Large intestine (tissue), 3 donors: ENCODE measurements around the gene NBEAL1. TPM values are rescaled to one million over a fixed set of nuclear protein-coding genes. Genes with fewer than 3 reads are reported as not detected.
"Not testable (repeated sequence)": the region's sequence is repeated elsewhere in the genome, so short reads cannot be mapped to it uniquely, and the experiment has no call there.

Source experiments
- DNase-seq, 2 donors: peaks; one replicate each; pipeline versions ENCODE4 v3.0.0 to v3.0.0-alpha.2; 2013
- H3K27ac ChIP-seq: one replicate; pipeline ENCODE4 v1.5.1; 2013; ENCODE audit warnings: low read length
- H3K27me3 ChIP-seq: 2 replicates; pipeline ENCODE4 v1.6.1; 2013; ENCODE audit warnings: low read length; ENCODE audit not compliant: control insufficient read depth, insufficient read depth
- H3K36me3 ChIP-seq: 2 replicates; pipeline ENCODE4 v1.6.1; 2013; ENCODE audit warnings: low read length; ENCODE audit not compliant: control insufficient read depth, insufficient read depth
- H3K4me1 ChIP-seq: one replicate; pipeline ENCODE4 v1.6.1; 2013; ENCODE audit warnings: low read length; ENCODE audit not compliant: control insufficient read depth, insufficient read depth
- H3K4me3 ChIP-seq: one replicate; pipeline ENCODE4 v1.5.1; 2013; ENCODE audit warnings: low read length
- H3K9me3 ChIP-seq: one replicate; pipeline ENCODE4 v1.6.1; 2013; ENCODE audit warnings: mild to moderate bottlenecking, low read depth, low read length, moderate library complexity; ENCODE audit not compliant: control insufficient read depth
- WGBS: methylation state at CpG from one replicate; pipeline ENCODE4 v1.1.5; 2013; ENCODE audit warnings: low lambda C conversion rate; ENCODE audit not compliant: insufficient coverage; 5-methylcytosine and 5-hydroxymethylcytosine counted together
- polyA plus RNA-seq: library from polyadenylated mRNA; unstranded; fragments of 120-200 nt; gene quantifications from one replicate; pipeline ENCODE4 v1.2.1, GENCODE V29; 2013

NBEAL1 gene
- polyA plus RNA-seq, 1 donor, result 9.8 TPM

DNA sequence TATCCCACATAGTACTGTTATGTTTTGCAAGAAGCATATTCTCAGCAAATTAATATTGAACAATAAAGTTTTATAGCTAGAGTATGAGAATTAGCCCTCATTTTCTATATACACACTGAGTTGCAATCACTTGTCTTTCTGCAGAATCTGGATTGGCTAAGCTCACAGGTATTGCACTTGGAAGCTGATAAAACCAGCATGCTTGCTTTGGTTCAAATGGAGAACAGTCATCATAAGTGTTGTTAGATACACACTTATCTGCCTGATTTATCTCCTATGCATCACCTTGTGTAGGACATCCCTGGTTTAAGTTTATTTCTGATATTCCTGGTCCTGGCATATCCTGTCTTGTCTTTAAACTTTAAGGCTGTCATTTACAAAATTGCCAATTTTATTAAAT is 186.2 kb downstream of the NBEAL1 start:
- no peak for DNase-seq
- Histone ChIP-seq H3K9me3 (no peaks in the 10 kb centered on the region), H3K4me3 (no peak overlapping the region), H3K36me3 (peaks cover 20% of the 10 kb centered on the region), H3K4me1 (no peaks in the 10 kb centered on the region), H3K27me3 (no peaks in the 10 kb centered on the region), H3K27ac (no peak overlapping the region)

DNA sequence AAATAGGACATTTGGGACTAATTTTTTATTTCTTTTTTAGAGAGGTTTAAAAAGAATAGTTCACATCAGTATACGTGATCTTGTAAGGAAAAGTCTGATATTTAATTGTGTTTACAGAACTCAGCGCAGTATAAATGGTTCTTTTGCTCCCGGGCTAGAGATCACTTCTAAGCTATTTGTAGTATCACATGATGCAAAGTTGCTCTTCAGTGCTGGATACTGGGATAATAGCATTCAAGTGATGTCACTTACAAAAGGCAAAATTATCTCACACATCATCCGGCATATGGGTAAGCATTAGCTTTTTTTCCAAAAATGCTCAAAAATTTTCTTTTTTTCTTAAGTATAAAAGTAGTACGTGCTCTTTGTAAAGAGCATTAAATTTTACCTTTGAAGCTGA is 186.8 kb downstream of the NBEAL1 start:
- Histone ChIP-seq H3K36me3 (peaks cover 22% of the 10 kb centered on the region), H3K27ac (no peak overlapping the region), H3K27me3 (no peaks in the 10 kb centered on the region), H3K9me3 (no peaks in the 10 kb centered on the region), H3K4me3 (no peak overlapping the region), H3K4me1 (no peaks in the 10 kb centered on the region)
- no peak for DNase-seq
- 100% methylated on average over 2 of the region's 5 CpGs for WGBS

DNA sequence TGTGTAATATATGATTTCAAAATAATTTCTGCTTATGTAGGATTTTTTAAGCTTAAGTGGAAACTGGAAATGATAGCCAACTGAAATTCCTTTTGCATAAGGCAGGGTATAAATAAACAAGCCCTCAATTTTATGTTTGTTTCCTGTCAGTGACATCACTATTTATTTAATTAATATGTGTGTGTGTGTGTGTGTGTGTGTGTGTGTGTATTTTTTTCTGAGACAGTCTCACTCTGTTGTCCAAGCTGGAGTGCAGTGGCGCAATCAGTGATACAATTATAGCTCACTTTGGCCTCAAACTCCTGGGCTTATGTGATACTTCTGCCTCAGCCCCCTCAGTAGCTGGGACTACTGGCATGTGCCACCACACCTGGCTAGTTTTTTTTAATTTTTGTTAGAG is 194.9 kb downstream of the NBEAL1 start:
- DNase-seq, result no peak
- H3K27me3 ChIP-seq, result no peaks in the 10 kb centered on the region
- H3K9me3 ChIP-seq, result no peaks in the 10 kb centered on the region
- no peak overlapping the region for H3K4me3 ChIP-seq
- H3K36me3 ChIP-seq, result peaks cover 18% of the 10 kb centered on the region
- no peaks in the 10 kb centered on the region for H3K4me1 ChIP-seq
- H3K27ac ChIP-seq, result no peak overlapping the region
- 100% methylated on average over 1 of the region's 1 CpG for WGBS

DNA sequence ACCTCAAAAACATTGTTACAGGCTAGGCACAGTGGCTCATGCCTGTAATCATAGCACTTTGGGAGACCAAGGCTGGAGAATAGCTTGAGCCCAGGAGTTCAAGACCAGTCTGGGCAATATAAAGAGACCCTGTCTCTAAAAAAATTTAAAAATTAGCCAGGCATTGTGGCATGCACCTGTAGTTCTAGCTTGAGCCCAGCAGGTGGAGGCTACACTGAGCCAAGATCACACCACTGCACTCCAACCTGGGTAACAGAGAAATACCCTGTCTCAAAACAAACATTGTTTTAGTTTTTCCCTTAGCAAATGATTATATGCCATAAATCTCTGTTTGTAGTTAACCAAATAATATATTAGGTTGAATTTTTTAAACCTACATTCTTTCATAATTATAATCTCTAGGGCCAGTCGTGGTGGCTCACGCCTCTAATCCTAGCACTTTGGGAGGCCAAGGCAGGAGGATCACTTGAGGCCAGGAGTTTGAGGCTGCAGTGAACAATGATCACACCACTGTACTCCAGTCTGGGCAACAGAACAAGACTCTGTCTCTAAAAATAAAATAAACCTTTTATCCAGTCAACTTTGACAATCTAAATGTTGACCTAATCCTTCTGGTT is 210.9 kb downstream of the NBEAL1 start:
- peak in 1 of 2 donors; percentile 5 for DNase-seq
- no peaks in the 10 kb centered on the region for H3K9me3 ChIP-seq
- no peaks in the 10 kb centered on the region for H3K27me3 ChIP-seq
- no CpG with 5 or more reads among the region's 2 CpGs for WGBS
- H3K36me3 ChIP-seq, result no peaks in the 10 kb centered on the region
- no peak overlapping the region for H3K4me3 ChIP-seq
- H3K4me1 ChIP-seq, result no peaks in the 10 kb centered on the region
- no peak overlapping the region for H3K27ac ChIP-seq

DNA sequence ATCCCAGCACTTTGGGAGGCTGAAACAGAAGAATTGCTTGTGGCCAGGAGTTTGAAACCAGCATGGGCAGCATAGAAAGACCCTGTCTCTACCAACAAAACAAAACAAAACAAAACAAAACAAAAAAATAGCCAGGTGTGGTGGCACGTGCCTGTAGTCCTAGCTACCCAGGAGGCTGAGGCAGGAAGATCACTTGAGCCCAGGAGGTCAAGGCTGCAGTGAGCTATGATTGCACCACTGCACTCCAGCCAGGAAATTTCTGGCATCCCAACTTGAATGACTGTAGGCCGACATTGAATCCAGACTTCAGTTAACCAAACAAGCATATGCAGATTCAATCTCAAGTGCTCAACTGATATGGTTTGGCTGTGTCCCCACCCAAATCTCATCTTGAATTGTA is 215.0 kb downstream of the NBEAL1 start:
- not testable (repeated sequence) for H3K9me3 ChIP-seq, H3K4me1 ChIP-seq

DNA sequence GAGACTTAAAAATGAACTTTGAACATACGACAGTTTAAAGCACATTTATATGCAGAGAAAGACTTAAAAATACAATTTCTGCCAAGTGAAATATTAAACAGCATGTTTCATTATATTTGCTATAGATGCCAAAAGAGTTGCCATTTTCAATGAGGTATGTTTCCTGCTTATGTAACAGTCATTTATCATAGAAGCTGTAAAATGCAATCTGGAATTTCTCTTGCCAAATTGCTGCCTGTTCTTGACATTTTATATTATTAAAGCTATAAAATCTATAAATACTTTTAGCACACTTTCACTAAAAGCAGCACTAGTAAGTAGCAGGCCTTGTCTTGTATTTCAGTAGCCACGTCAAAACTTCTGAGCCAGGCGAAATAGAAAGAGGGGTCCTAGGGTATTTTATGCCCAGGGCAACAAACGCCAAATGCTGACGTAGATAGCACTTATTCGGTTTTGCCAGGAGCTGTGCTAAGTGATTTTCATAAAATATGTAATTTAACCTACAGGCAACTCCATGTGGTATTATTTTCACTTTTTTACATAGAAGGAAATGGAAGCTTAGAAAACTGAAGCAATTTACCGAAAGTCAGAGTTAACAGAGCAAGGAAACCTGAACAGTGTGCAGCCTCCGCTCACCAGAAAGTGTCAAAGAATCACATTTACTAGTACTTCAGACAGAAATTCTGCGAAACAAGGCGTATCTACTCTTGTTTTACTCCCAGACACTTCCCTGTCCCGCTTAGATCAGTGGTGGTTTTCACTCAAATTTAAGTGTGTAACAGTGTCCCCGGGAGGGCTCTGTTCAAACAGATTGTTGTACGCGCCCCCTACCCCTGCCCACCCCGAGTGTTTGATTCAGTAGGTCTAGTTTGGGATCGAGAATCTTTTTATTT is 222.9 kb downstream of the NBEAL1 start:
- H3K4me3 ChIP-seq, result peak overlapping the region; percentile 91
- H3K9me3 ChIP-seq, result no peaks in the 10 kb centered on the region
- H3K36me3 ChIP-seq, result peaks cover 4% of the 10 kb centered on the region
- H3K27ac ChIP-seq, result peak overlapping the region; percentile 98
- H3K4me1 ChIP-seq, result peaks cover 2% of the 10 kb centered on the region
- no peak for DNase-seq
- WGBS, result 96% methylated on average over 4 of the region's 16 CpGs
- H3K27me3 ChIP-seq, result no peaks in the 10 kb centered on the region

More for the DNA sequence above, 215.0 kb downstream of the NBEAL1 start:
- DNase-seq, H3K36me3 ChIP-seq, H3K27me3 ChIP-seq, H3K4me3 ChIP-seq, H3K27ac ChIP-seq: not testable (repeated sequence)
- no CpG with 5 or more reads among the region's 2 CpGs for WGBS

DNA sequence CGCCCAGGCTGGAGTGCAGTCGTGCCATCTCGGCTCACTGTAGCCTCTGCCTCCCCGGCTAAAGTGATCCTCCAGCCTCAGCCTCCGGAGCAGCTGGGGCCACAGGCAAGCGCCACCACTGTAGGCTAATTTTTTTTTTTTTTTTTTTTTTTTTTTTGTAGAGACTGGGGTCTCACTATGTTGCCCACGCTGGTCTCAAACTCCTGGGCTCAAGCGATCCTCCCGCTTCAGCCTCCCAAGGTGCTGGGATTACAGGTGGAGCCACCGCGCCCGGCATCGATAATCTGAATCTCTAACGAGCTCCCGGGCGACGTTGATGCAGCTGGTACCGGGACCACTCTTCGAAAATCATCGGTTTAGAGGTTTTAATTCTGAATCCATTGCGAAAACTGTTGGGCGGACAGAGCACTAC is 223.6 kb downstream of the NBEAL1 start:
- DNase-seq, result no peak
- Histone ChIP-seq H3K9me3 (no peaks in the 10 kb centered on the region), H3K27ac (peak overlapping the region; percentile 98), H3K4me1 (peaks cover 2% of the 10 kb centered on the region), H3K27me3 (no peaks in the 10 kb centered on the region), H3K4me3 (peak overlapping the region; percentile 91), H3K36me3 (peaks cover 9% of the 10 kb centered on the region)
- WGBS, result no CpG with 5 or more reads among the region's 22 CpGs

DNA sequence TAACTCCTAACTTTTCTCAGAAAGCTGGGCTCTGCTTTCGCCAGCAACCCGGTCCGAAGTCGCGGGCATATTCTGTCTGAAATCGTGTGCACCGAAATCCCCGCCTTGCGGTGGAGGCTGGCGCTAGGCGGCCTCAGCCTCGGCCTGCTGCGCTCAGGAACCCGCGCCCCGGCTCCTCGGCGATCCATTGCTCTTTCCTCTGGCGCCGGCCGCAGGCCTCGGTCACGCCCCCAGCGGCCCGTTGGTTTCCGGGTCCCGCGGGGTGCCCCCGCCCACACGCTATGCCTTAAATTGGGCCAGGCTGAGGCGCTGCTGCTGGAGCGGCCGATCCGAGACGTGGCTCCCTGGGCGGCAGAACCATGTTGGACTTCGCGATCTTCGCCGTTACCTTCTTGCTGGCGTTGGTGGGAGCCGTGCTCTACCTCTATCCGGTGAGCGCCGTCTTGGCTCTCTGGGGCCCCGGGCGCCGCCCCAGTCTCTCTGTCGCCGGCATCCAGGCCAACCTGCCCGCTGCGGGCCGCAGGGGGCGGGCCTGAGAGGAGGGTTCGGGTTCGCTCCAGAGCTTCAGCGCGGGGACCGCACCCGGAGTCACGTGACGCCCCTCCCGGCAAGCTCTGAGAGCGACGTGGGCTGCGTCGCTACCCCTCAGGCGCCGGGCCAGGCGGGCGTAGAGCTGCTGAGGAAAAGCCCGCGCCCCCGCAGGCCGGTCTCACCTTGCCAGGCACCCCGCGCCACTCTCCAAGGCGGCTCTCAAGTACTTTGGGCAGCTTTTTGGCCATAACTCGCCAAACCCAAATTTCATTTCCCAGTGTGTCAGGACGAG is 224.2 kb downstream of the NBEAL1 start, which contains the start of gene CYP20A1:
CYP20A1 (plus strand) TSS at position 315 of the 823 bp plus-strand sequence; CDS start at position 360, 45 bp downstream.
- no peaks in the 10 kb centered on the region for H3K9me3 ChIP-seq
- peak within 1 kb of the TSS; percentile 91 for H3K4me3 ChIP-seq
- WGBS, result no CpG with 5 or more reads among the region's 80 CpGs
- H3K4me1 ChIP-seq, result peaks cover 2% of the 10 kb centered on the region
- H3K36me3 ChIP-seq, result peaks cover 13% of the 10 kb centered on the region
- no peaks in the 10 kb centered on the region for H3K27me3 ChIP-seq
- H3K27ac ChIP-seq, result peak within 1 kb of the TSS; percentile 98
- peak; percentile 95 to 99 for DNase-seq

DNA sequence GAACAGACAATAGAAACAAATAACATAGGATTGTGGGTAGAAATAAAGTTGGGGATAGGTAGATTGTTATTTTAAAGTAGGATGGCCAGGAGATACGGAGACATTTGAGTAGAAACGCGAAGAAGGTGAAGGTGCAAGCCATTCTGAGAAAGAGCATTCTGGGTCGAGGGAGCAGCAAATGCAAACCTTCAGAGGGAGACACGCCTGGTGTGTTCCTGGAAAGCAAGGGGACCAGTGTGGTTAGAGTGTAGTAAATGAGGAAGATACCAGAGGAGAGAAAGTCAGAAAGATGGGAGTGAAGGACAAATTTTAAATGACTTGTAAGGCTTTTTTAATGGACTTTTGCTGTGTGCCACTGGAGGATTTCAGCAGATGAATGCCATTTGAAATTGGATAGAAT is 225.8 kb downstream of the NBEAL1 start:
- peak overlapping the region; percentile 91 for H3K4me3 ChIP-seq
- WGBS, result 98% methylated on average over 4 of the region's 5 CpGs

DNA sequence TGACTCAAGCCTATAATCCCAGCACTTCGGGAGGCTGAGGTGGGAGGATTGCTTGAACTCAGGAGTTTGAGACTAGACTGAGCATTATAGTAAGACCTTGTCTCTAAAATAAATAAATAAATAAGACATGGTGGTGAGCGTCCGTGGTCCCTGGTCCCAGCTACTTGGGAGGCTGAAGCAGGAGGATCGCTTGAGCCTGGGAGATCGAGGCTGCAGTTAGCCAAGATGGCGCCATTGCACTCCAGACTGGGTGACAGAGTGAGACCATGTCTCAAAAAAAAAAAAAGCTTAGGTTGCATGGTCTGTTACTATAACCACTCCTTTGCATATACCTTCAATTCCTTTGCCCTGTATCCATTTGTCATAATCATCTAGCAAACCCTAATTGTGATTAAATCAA is 227.8 kb downstream of the NBEAL1 start:
- Histone ChIP-seq H3K9me3 (no peaks in the 10 kb centered on the region), H3K4me1 (peaks cover 2% of the 10 kb centered on the region), H3K4me3 (no peak overlapping the region), H3K36me3 (peaks cover 30% of the 10 kb centered on the region), H3K27me3 (no peaks in the 10 kb centered on the region), H3K27ac (no peak overlapping the region)
- DNase-seq, result no peak
- 100% methylated on average over 1 of the region's 6 CpGs for WGBS

More for the DNA sequence above, 225.8 kb downstream of the NBEAL1 start:
- no peak overlapping the region for H3K27ac ChIP-seq
- no peaks in the 10 kb centered on the region for H3K27me3 ChIP-seq
- H3K36me3 ChIP-seq, result peaks cover 18% of the 10 kb centered on the region
- peaks cover 2% of the 10 kb centered on the region for H3K4me1 ChIP-seq
- no peaks in the 10 kb centered on the region for H3K9me3 ChIP-seq
- DNase-seq, result no peak
